Measurements from ENCODE around the gene TUBGCP6.

- TF ChIP-seq, protein P1, sequence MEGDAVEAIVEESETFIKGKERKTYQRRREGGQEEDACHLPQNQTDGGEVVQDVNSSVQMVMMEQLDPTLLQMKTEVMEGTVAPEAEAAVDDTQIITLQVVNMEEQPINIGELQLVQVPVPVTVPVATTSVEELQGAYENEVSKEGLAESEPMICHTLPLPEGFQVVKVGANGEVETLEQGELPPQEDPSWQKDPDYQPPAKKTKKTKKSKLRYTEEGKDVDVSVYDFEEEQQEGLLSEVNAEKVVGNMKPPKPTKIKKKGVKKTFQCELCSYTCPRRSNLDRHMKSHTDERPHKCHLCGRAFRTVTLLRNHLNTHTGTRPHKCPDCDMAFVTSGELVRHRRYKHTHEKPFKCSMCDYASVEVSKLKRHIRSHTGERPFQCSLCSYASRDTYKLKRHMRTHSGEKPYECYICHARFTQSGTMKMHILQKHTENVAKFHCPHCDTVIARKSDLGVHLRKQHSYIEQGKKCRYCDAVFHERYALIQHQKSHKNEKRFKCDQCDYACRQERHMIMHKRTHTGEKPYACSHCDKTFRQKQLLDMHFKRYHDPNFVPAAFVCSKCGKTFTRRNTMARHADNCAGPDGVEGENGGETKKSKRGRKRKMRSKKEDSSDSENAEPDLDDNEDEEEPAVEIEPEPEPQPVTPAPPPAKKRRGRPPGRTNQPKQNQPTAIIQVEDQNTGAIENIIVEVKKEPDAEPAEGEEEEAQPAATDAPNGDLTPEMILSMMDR (conservative IDR thresholded peaks at IDR 0.05; ENCODE audit: low read depth, low read length): no peak
- no peak for TF ChIP-seq EZH2 (IDR thresholded peaks at IDR 0.05; ENCODE audit: borderline replicate concordance, low read depth, low read length, poor library complexity, severe bottlenecking)
Observed at GRCh38 chr22:50177537-50178470, 67.0 kb downstream of the TUBGCP6 start.

Data from A673 (cell line).